Lower leg skin (tissue), 3 donors: Measurements from ENCODE around the gene XPR1.

Experiments
- CTCF ChIP-seq, 3 donors: fragments of 450-650 bp; IDR thresholded peaks; one replicate each; pipeline ENCODE4 v1.5.1; 2016; ENCODE audit warnings: antibody characterized with exemption in 3 of 3, mild to moderate bottlenecking in 3 of 3, moderate library complexity in 2 of 3
- POLR2A ChIP-seq, 2 donors: fragments of 450-650 bp; IDR thresholded peaks; one replicate each; pipeline ENCODE4 v1.6.1; 2016 to 2017; ENCODE audit warnings: antibody characterized with exemption in 2 of 2, mild to moderate bottlenecking in 1 of 2, moderate library complexity in 1 of 2

- no peak for TF ChIP-seq CTCF (IDR thresholded peaks at IDR 0.05)
- no peak for TF ChIP-seq POLR2A (IDR thresholded peaks at IDR 0.05)
These were observed 38.9 kb downstream of the XPR1 start for GRCh38 chr1:180670681-180671080.
